Endothelial cell of umbilical vein (primary cell): ENCODE measurements around the gene ZG16B. TPM values are rescaled to one million over a fixed set of nuclear protein-coding genes. Genes with fewer than 3 reads are reported as not detected.

Experiments
- BruUV-seq: library from RNA; stranded (reverse); fragments of 400-500 nt; replicated peaks from 2 replicates; lab custom pipeline; 2021; lab: Mats Ljungman, UMichigan
- CTCF ChIA-PET: fragments of 300-600, 350-600 bp; sonication (Branson Sonifier 250); formaldehyde crosslinking; loops from one replicate; lab custom pipeline; 2021; ENCODE audit warnings: antibody characterized with exemption, inconsistent platforms; lab: Charles Lee
- POLR2A ChIA-PET: fragments of 300-600, 350-600 bp; sonication (Branson Sonifier 250); formaldehyde crosslinking; loops from one replicate; lab custom pipeline; 2021; ENCODE audit warnings: antibody characterized with exemption, inconsistent platforms; lab: Charles Lee
- DNase-seq: peaks from one replicate; pipeline ENCODE4 v3.0.0-alpha.2; 2011; ENCODE audit warnings: low read depth, low spot score
- FAIRE-seq: peaks from 2 replicates; lab custom pipeline; 2011; peaks lifted over from hg19 to GRCh38; lab: Jason Lieb, UNC
- H2AFZ ChIP-seq: 2 replicates; pipeline ENCODE4 v1.6.0; 2012; ENCODE audit warnings: low read depth, low read length, control low read depth, inconsistent platforms
- H3K27ac ChIP-seq: 2 replicates; pipeline ENCODE4 v1.5.1; 2011; ENCODE audit warnings: low read depth, mild to moderate bottlenecking, control low read depth, low read length, moderate library complexity; ENCODE audit not compliant: insufficient read depth
- H3K27me3 ChIP-seq, 2 experiments: 2 replicates each; pipeline versions ENCODE4 v1.6.0 to v1.6.1; 2011; ENCODE audit warnings: low read length in 2 of 2, mixed read lengths in 1 of 2; ENCODE audit not compliant: control insufficient read depth in 2 of 2, insufficient read depth in 2 of 2
- H3K36me3 ChIP-seq, 2 experiments: 2 replicates in 1 of 2; 3 replicates in 1 of 2; pipeline ENCODE4 v1.5.1; 2011; ENCODE audit warnings: low read length in 2 of 2, mild to moderate bottlenecking in 1 of 2, moderate library complexity in 1 of 2; ENCODE audit not compliant: control insufficient read depth in 2 of 2, insufficient read depth in 2 of 2; ENCODE audit errors: extremely low read depth in 1 of 2
- H3K4me1 ChIP-seq: 3 replicates; pipeline ENCODE4 v1.5.1; 2011; ENCODE audit warnings: mild to moderate bottlenecking, low read length; ENCODE audit not compliant: control insufficient read depth, insufficient read depth; ENCODE audit errors: extremely low read depth
- H3K4me2 ChIP-seq: 2 replicates; pipeline ENCODE4 v1.6.1; 2011; ENCODE audit warnings: low read length, control low read depth, mixed read lengths; ENCODE audit not compliant: insufficient read depth
- H3K4me3 ChIP-seq, 3 experiments: fragments of 200-600 bp in 1 of 3; sonication (generic), shearing (Covaris generic) in 1 of 3; replicated peaks in 1 of 3; 2 replicates each; pipeline ENCODE4 v1.5.1; 2011 to 2016; ENCODE audit warnings: control low read depth in 3 of 3, low read length in 3 of 3, mild to moderate bottlenecking in 2 of 3, inconsistent platforms in 1 of 3, low read depth in 1 of 3, moderate library complexity in 1 of 3; ENCODE audit not compliant: insufficient read depth in 1 of 3
- H3K79me2 ChIP-seq: 2 replicates; pipeline ENCODE4 v1.6.0; 2012; ENCODE audit warnings: low read length, inconsistent platforms; ENCODE audit not compliant: control insufficient read depth, insufficient read depth
- H3K9ac ChIP-seq: replicated peaks from 2 replicates; pipeline ENCODE3; 2011; ENCODE audit warnings: low read length, control low read depth; ENCODE audit not compliant: insufficient read depth; ENCODE audit errors: extremely low read depth
- H3K9me1 ChIP-seq: replicated peaks from 3 replicates; pipeline ENCODE4 v1.6.0; 2011; ENCODE audit warnings: mild to moderate bottlenecking, low read length; ENCODE audit not compliant: control insufficient read depth, insufficient read depth; ENCODE audit errors: extremely low read depth
- H3K9me3 ChIP-seq: replicated peaks from 2 replicates; pipeline ENCODE4 v1.5.1; 2012; ENCODE audit warnings: low read length, inconsistent platforms; ENCODE audit not compliant: control insufficient read depth, insufficient read depth
- H4K20me1 ChIP-seq: replicated peaks from 2 replicates; pipeline ENCODE3; 2011; ENCODE audit warnings: mild to moderate bottlenecking, low read length; ENCODE audit not compliant: control insufficient read depth, insufficient read depth; ENCODE audit errors: extremely low read depth
- EZH2 ChIP-seq: IDR thresholded peaks from 2 replicates; pipeline ENCODE4 v1.6.1; 2012; ENCODE audit warnings: borderline replicate concordance, low read depth, mild to moderate bottlenecking, moderate library complexity, low read length, inconsistent platforms; ENCODE audit not compliant: severe bottlenecking
- FOS ChIP-seq: IDR thresholded peaks from 2 replicates; pipeline ENCODE4 v1.6.1; 2011; ENCODE audit warnings: mild to moderate bottlenecking, low read length, moderate library complexity, borderline replicate concordance; ENCODE audit not compliant: insufficient read depth
- GATA2 ChIP-seq: IDR thresholded peaks from 2 replicates; pipeline ENCODE4 v1.7.0; 2011; ENCODE audit warnings: low read depth, mild to moderate bottlenecking, moderate library complexity, mixed read lengths, low read length; ENCODE audit not compliant: insufficient read length, insufficient read depth
- JUN ChIP-seq: IDR thresholded peaks from 2 replicates; pipeline ENCODE4 v1.6.1; 2011; ENCODE audit warnings: borderline replicate concordance, low read depth; ENCODE audit not compliant: insufficient read length, insufficient read depth
- MYC ChIP-seq: IDR thresholded peaks from one replicate; pipeline ENCODE4 v1.6.1; 2011; ENCODE audit warnings: mild to moderate bottlenecking, low read depth, low read length
- POLR2A ChIP-seq: IDR thresholded peaks from 2 replicates; pipeline ENCODE4 v1.6.1; 2012; ENCODE audit warnings: low read depth, mild to moderate bottlenecking, control low read depth, low read length
- POLR2AphosphoS5 ChIP-seq: IDR thresholded peaks from 2 replicates; pipeline ENCODE4 v1.6.1; 2012; ENCODE audit warnings: low read depth, mild to moderate bottlenecking, control low read depth, low read length, moderate library complexity; ENCODE audit not compliant: insufficient read depth
- dilution Hi-C: fragments of 300-500 bp; cut with MboI; formaldehyde crosslinking; loops from one replicate; pipeline ENCODE4 v1.15.0; 2019; ENCODE audit warnings: low sequenced_read_pairs; ENCODE audit not compliant: extremely low pct_ligation_motif_present
- intact Hi-C: fragments of 100-400 bp; cut with micrococcal nuclease; formaldehyde crosslinking; loops from one replicate; pipeline ENCODE4 v1.10.0; 2022
- polyA plus RNA-seq, 4 experiments: library from polyadenylated mRNA; depleted of rRNA in 3 of 4; stranded (reverse) in 3 of 4; unstranded in 1 of 4; fragments of >200 nt; gene quantifications; 2 replicates each; pipeline versions ENCODE4 v1.2.1 to v1.2.3, GENCODE V29; 2011 to 2012; ENCODE audit warnings: missing spikeins in 1 of 4
- total RNA-seq: library from RNA; stranded (reverse); gene quantifications from 2 replicates; pipeline ENCODE4 v1.2.3, GENCODE V29; 2021
- TF ChIP-seq, protein P1 (sequence below), 2 donors: IDR thresholded peaks; 1 replicate in 1 of 2; 2 replicates in 1 of 2; pipeline ENCODE4 v1.5.1; 2011; ENCODE audit warnings: low read length in 2 of 2, mild to moderate bottlenecking in 2 of 2, moderate library complexity in 2 of 2, control low read depth in 1 of 2, inconsistent platforms in 1 of 2, low read depth in 1 of 2; ENCODE audit not compliant: insufficient read depth in 1 of 2; ENCODE audit errors: extremely low read depth in 1 of 2
- TF ChIP-seq, protein P2 (sequence below): IDR thresholded peaks from 2 replicates; pipeline ENCODE4 v1.6.1; 2011; ENCODE audit not compliant: insufficient read depth, insufficient read length

ZG16B gene
- total and polyA plus RNA-seq, 2 donors (not counting 3 experiments of a cell fraction or from before 2014, with no cell fraction given), result 0.22 TPM; not detected in 1

DNA sequence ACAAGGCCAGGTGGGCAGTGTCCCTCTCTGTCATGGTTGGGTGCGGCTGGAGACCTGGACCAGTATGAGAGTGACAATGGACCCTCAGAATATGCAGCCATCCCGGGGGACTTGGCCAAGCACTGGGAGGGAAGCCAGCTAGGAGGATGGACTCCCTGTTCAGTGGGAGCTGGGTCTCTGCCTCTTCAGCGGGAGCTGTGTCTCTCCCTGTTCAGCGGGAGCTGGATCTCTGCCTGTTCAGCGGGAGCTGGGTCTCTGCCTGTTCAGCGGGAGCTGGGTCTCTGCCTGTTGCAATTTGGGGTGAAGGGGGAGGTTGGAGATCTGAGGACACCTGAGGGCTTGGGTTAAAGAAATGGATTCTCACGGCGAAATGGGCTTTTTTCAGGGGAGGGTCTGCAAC is 38.9 kb upstream of the ZG16B start:
- H3K27me3 ChIP-seq, result peaks cover 5 to 6% of the 10 kb centered on the region in 2 experiments
- no TSS peak for BruUV-seq
- POLR2A ChIA-PET, result no interaction called here
- no peak for TF ChIP-seq EZH2
- H3K4me3 ChIP-seq, result no peak overlapping the region
- no peaks in the 10 kb centered on the region for H3K36me3 ChIP-seq
- H3K9me3 ChIP-seq, result no peaks in the 10 kb centered on the region
- no peaks in the 10 kb centered on the region for H3K4me1 ChIP-seq
- no peaks in the 10 kb centered on the region for H3K9me1 ChIP-seq
- no peaks in the 10 kb centered on the region for H3K79me2 ChIP-seq
- intact Hi-C loops (no loop called here), dilution Hi-C loops (no loop called here)
- no peak for FAIRE-seq
- CTCF ChIA-PET, result interaction anchor here (0.9 kb wide), 1 partner anchor 9 kb away, joined by 4 read pairs; no protein-coding TSS in a partner anchor
- no peak overlapping the region for H3K9ac ChIP-seq
- no peaks in the 10 kb centered on the region for H4K20me1 ChIP-seq
- no peak overlapping the region for H3K27ac ChIP-seq
- H2AFZ ChIP-seq, result no peak overlapping the region
- DNase-seq, result no peak
- no peak overlapping the region for H3K4me2 ChIP-seq

- Histone ChIP-seq H3K9me1 (no peaks in the 10 kb centered on the region), H3K4me3 (no peak overlapping the region), H3K27me3 (peaks cover 4 to 7% of the 10 kb centered on the region in 2 experiments), H2AFZ (no peak overlapping the region), H3K27ac (no peak overlapping the region), H3K79me2 (no peaks in the 10 kb centered on the region), H3K36me3 (no peaks in the 10 kb centered on the region), H3K4me2 (no peak overlapping the region), H3K9ac (no peak overlapping the region), H4K20me1 (no peaks in the 10 kb centered on the region), H3K4me1 (no peaks in the 10 kb centered on the region), H3K9me3 (no peaks in the 10 kb centered on the region)
- no peak for FAIRE-seq
- no TSS peak for BruUV-seq
- TF ChIP-seq MYC (no peak), FOS (no peak), JUN (no peak), POLR2AphosphoS5 (no peak), POLR2A (no peak), EZH2 (no peak), GATA2 (no peak)
- TF ChIP-seq, protein P1, sequence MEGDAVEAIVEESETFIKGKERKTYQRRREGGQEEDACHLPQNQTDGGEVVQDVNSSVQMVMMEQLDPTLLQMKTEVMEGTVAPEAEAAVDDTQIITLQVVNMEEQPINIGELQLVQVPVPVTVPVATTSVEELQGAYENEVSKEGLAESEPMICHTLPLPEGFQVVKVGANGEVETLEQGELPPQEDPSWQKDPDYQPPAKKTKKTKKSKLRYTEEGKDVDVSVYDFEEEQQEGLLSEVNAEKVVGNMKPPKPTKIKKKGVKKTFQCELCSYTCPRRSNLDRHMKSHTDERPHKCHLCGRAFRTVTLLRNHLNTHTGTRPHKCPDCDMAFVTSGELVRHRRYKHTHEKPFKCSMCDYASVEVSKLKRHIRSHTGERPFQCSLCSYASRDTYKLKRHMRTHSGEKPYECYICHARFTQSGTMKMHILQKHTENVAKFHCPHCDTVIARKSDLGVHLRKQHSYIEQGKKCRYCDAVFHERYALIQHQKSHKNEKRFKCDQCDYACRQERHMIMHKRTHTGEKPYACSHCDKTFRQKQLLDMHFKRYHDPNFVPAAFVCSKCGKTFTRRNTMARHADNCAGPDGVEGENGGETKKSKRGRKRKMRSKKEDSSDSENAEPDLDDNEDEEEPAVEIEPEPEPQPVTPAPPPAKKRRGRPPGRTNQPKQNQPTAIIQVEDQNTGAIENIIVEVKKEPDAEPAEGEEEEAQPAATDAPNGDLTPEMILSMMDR (IDR thresholded peaks at IDR 0.05; ENCODE audit: extremely low read depth in 1 of 2, insufficient read depth in 1 of 2, low read depth in 1 of 2, low read length in 2 of 2), result no peak
- TF ChIP-seq, protein P2, sequence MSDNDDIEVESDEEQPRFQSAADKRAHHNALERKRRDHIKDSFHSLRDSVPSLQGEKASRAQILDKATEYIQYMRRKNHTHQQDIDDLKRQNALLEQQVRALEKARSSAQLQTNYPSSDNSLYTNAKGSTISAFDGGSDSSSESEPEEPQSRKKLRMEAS, result no peak
- no peak for DNase-seq
- intact Hi-C loops, result no loop called here
- ChIA-PET CTCF (interaction anchor here (0.6 to 0.9 kb wide), 2 partner anchors 82 to 134 kb away, joined by 3 read pairs; no protein-coding TSS in a partner anchor), POLR2A (no interaction called here)
- dilution Hi-C loops, result no loop called here
These were observed 37.2 kb upstream of the ZG16B start for GRCh38 chr16:2792940-2793339.
